ENCODE data around the gene CCL13.

CCL13 gene

GRCh38 chr17:34375426-34375997 lies 19.2 kb downstream of the CCL13 start:
- no peaks in the 10 kb centered on the region for H3K9me3 ChIP-seq (replicated peaks in 1 of 2; ENCODE audit: control insufficient read depth in 2 of 2, insufficient read depth in 1 of 2, low read depth in 1 of 2, low read length in 2 of 2)
- no peak overlapping the region for H3K4ac ChIP-seq (ENCODE audit: low read length)
- H3K23ac ChIP-seq (ENCODE audit: low read depth, low read length, poor library complexity): no peak overlapping the region
- H4K8ac ChIP-seq (ENCODE audit: low read depth, low read length): no peak overlapping the region
- no peak overlapping the region for H3K18ac ChIP-seq (ENCODE audit: low read length)
- H4K91ac ChIP-seq (ENCODE audit: low read depth, low read length, poor library complexity): no peak overlapping the region
- H3K4me3 ChIP-seq (ENCODE audit: low read length in 2 of 2): no peak overlapping the region
- DNase-seq (ENCODE audit: low spot score): no peak
- H3K27me3 ChIP-seq (ENCODE audit: control insufficient read depth in 3 of 3, insufficient read depth in 3 of 3, low read depth in 1 of 3, low read length in 3 of 3): no peaks in the 10 kb centered on the region
- H2AK5ac ChIP-seq (ENCODE audit: low read depth, low read length): no peak overlapping the region
- H3K9ac ChIP-seq (ENCODE audit: low read depth, low read length, poor library complexity): no peak overlapping the region
- H2BK15ac ChIP-seq (ENCODE audit: low read length): no peak overlapping the region
- no peak overlapping the region for H2BK120ac ChIP-seq (ENCODE audit: low read depth, low read length)
- H3K14ac ChIP-seq (ENCODE audit: low read length): no peak overlapping the region
- no peaks in the 10 kb centered on the region for H3K4me1 ChIP-seq (ENCODE audit: control insufficient read depth in 2 of 2, insufficient read depth in 1 of 2, low read depth in 1 of 2, low read length in 2 of 2)
- WGBS, 2 donors (ENCODE audit: extremely low coverage in 2 of 2, insufficient read length in 2 of 2, insufficient replicate concordance in 1 of 2): no CpG with 5 or more reads among the region's 11 CpGs
- no peaks in the 10 kb centered on the region for H3K36me3 ChIP-seq (replicated peaks in 1 of 2; ENCODE audit: control insufficient read depth in 2 of 2, insufficient read depth in 2 of 2, low read length in 2 of 2)
- H3K27ac ChIP-seq (replicated peaks; ENCODE audit: low read length): no peak overlapping the region
- H2BK5ac ChIP-seq (ENCODE audit: low read length): no peak overlapping the region
- H3K4me2 ChIP-seq (ENCODE audit: insufficient read depth, low read length, poor library complexity, severe bottlenecking): no peak overlapping the region
- H2AFZ ChIP-seq (ENCODE audit: low read length): no peak overlapping the region
- no peaks in the 10 kb centered on the region for H3K79me1 ChIP-seq (ENCODE audit: low read depth, low read length)
- H2BK12ac ChIP-seq (ENCODE audit: low read length): no peak overlapping the region

GRCh38 chr17:34377078-34377823 lies 21.0 kb downstream of the CCL13 start:
- Histone ChIP-seq H4K91ac (ENCODE audit: low read depth, low read length, poor library complexity) (no peak overlapping the region), H3K9ac (ENCODE audit: low read depth, low read length, poor library complexity) (no peak overlapping the region), H4K8ac (ENCODE audit: low read depth, low read length) (no peak overlapping the region), H2BK120ac (ENCODE audit: low read depth, low read length) (no peak overlapping the region), H3K23ac (ENCODE audit: low read depth, low read length, poor library complexity) (no peak overlapping the region), H3K4me2 (ENCODE audit: insufficient read depth, low read length, poor library complexity, severe bottlenecking) (no peak overlapping the region), H3K36me3 (replicated peaks in 1 of 2; ENCODE audit: control insufficient read depth in 2 of 2, insufficient read depth in 2 of 2, low read length in 2 of 2) (no peaks in the 10 kb centered on the region), H3K27ac (replicated peaks; ENCODE audit: low read length) (no peak overlapping the region), H2BK12ac (ENCODE audit: low read length) (no peak overlapping the region), H3K4me1 (ENCODE audit: control insufficient read depth in 2 of 2, insufficient read depth in 1 of 2, low read depth in 1 of 2, low read length in 2 of 2) (no peaks in the 10 kb centered on the region), H2BK15ac (ENCODE audit: low read length) (no peak overlapping the region), H3K14ac (ENCODE audit: low read length) (no peak overlapping the region), H3K27me3 (ENCODE audit: control insufficient read depth in 3 of 3, insufficient read depth in 3 of 3, low read depth in 1 of 3, low read length in 3 of 3) (no peaks in the 10 kb centered on the region), H3K9me3 (replicated peaks in 1 of 2; ENCODE audit: control insufficient read depth in 2 of 2, insufficient read depth in 1 of 2, low read depth in 1 of 2, low read length in 2 of 2) (no peaks in the 10 kb centered on the region), H2AFZ (ENCODE audit: low read length) (no peak overlapping the region), H3K4me3 (ENCODE audit: low read length in 2 of 2) (no peak overlapping the region), H3K4ac (ENCODE audit: low read length) (no peak overlapping the region), H2BK5ac (ENCODE audit: low read length) (no peak overlapping the region), H3K79me1 (ENCODE audit: low read depth, low read length) (no peaks in the 10 kb centered on the region), H3K18ac (ENCODE audit: low read length) (no peak overlapping the region), H2AK5ac (ENCODE audit: low read depth, low read length) (no peak overlapping the region)
- DNase-seq (ENCODE audit: low spot score): no peak
- no CpG with 5 or more reads among the region's 3 CpGs for WGBS, 2 donors (ENCODE audit: extremely low coverage in 2 of 2, insufficient read length in 2 of 2, insufficient replicate concordance in 1 of 2)

GRCh38 chr17:34378664-34379101 lies 22.4 kb downstream of the CCL13 start:
- Histone ChIP-seq H3K36me3 (replicated peaks in 1 of 2; ENCODE audit: control insufficient read depth in 2 of 2, insufficient read depth in 2 of 2, low read length in 2 of 2) (no peaks in the 10 kb centered on the region), H4K8ac (ENCODE audit: low read depth, low read length) (no peak overlapping the region), H2BK15ac (ENCODE audit: low read length) (no peak overlapping the region), H4K91ac (ENCODE audit: low read depth, low read length, poor library complexity) (no peak overlapping the region), H3K4me1 (ENCODE audit: control insufficient read depth in 2 of 2, insufficient read depth in 1 of 2, low read depth in 1 of 2, low read length in 2 of 2) (no peaks in the 10 kb centered on the region), H3K9me3 (replicated peaks in 1 of 2; ENCODE audit: control insufficient read depth in 2 of 2, insufficient read depth in 1 of 2, low read depth in 1 of 2, low read length in 2 of 2) (no peaks in the 10 kb centered on the region), H3K14ac (ENCODE audit: low read length) (no peak overlapping the region), H3K27me3 (ENCODE audit: control insufficient read depth in 3 of 3, insufficient read depth in 3 of 3, low read depth in 1 of 3, low read length in 3 of 3) (no peaks in the 10 kb centered on the region), H3K79me1 (ENCODE audit: low read depth, low read length) (no peaks in the 10 kb centered on the region), H3K4ac (ENCODE audit: low read length) (no peak overlapping the region), H2BK120ac (ENCODE audit: low read depth, low read length) (no peak overlapping the region), H2BK12ac (ENCODE audit: low read length) (no peak overlapping the region), H3K27ac (replicated peaks; ENCODE audit: low read length) (no peak overlapping the region), H2BK5ac (ENCODE audit: low read length) (no peak overlapping the region), H2AK5ac (ENCODE audit: low read depth, low read length) (no peak overlapping the region), H2AFZ (ENCODE audit: low read length) (no peak overlapping the region), H3K9ac (ENCODE audit: low read depth, low read length, poor library complexity) (no peak overlapping the region), H3K4me2 (ENCODE audit: insufficient read depth, low read length, poor library complexity, severe bottlenecking) (no peak overlapping the region), H3K18ac (ENCODE audit: low read length) (no peak overlapping the region), H3K4me3 (ENCODE audit: low read length in 2 of 2) (no peak overlapping the region), H3K23ac (ENCODE audit: low read depth, low read length, poor library complexity) (no peak overlapping the region)
- WGBS, 2 donors (ENCODE audit: extremely low coverage in 2 of 2, insufficient read length in 2 of 2, insufficient replicate concordance in 1 of 2): no CpG with 5 or more reads among the region's 6 CpGs
- no peak for DNase-seq (ENCODE audit: low spot score)

- no peak overlapping the region for H3K4me3 ChIP-seq (ENCODE audit: low read length in 2 of 2)
- H4K8ac ChIP-seq (ENCODE audit: low read depth, low read length): no peak overlapping the region
- H3K9me3 ChIP-seq (replicated peaks in 1 of 2; ENCODE audit: control insufficient read depth in 2 of 2, insufficient read depth in 1 of 2, low read depth in 1 of 2, low read length in 2 of 2): no peaks in the 10 kb centered on the region
- no peak overlapping the region for H4K91ac ChIP-seq (ENCODE audit: low read depth, low read length, poor library complexity)
- DNase-seq (ENCODE audit: low spot score): no peak
- H2BK12ac ChIP-seq (ENCODE audit: low read length): no peak overlapping the region
- no peak overlapping the region for H2BK120ac ChIP-seq (ENCODE audit: low read depth, low read length)
- no peak overlapping the region for H3K14ac ChIP-seq (ENCODE audit: low read length)
- H2AFZ ChIP-seq (ENCODE audit: low read length): no peak overlapping the region
- no peak overlapping the region for H2AK5ac ChIP-seq (ENCODE audit: low read depth, low read length)
- no peaks in the 10 kb centered on the region for H3K79me1 ChIP-seq (ENCODE audit: low read depth, low read length)
- no peaks in the 10 kb centered on the region for H3K27me3 ChIP-seq (ENCODE audit: control insufficient read depth in 3 of 3, insufficient read depth in 3 of 3, low read depth in 1 of 3, low read length in 3 of 3)
- no peak overlapping the region for H3K9ac ChIP-seq (ENCODE audit: low read depth, low read length, poor library complexity)
- no peak overlapping the region for H3K23ac ChIP-seq (ENCODE audit: low read depth, low read length, poor library complexity)
- no peaks in the 10 kb centered on the region for H3K36me3 ChIP-seq (replicated peaks in 1 of 2; ENCODE audit: control insufficient read depth in 2 of 2, insufficient read depth in 2 of 2, low read length in 2 of 2)
- H2BK15ac ChIP-seq (ENCODE audit: low read length): no peak overlapping the region
- WGBS, 2 donors (ENCODE audit: extremely low coverage in 2 of 2, insufficient read length in 2 of 2, insufficient replicate concordance in 1 of 2): no CpG with 5 or more reads among the region's 5 CpGs
- no peaks in the 10 kb centered on the region for H3K4me1 ChIP-seq (ENCODE audit: control insufficient read depth in 2 of 2, insufficient read depth in 1 of 2, low read depth in 1 of 2, low read length in 2 of 2)
- no peak overlapping the region for H3K27ac ChIP-seq (replicated peaks; ENCODE audit: low read length)
- no peak overlapping the region for H2BK5ac ChIP-seq (ENCODE audit: low read length)
- no peak overlapping the region for H3K18ac ChIP-seq (ENCODE audit: low read length)
- no peak overlapping the region for H3K4me2 ChIP-seq (ENCODE audit: insufficient read depth, low read length, poor library complexity, severe bottlenecking)
- no peak overlapping the region for H3K4ac ChIP-seq (ENCODE audit: low read length)
Observed at GRCh38 chr17:34379868-34380267, 23.6 kb downstream of the CCL13 start.

Data from neuronal stem cell (in vitro differentiated cells).